Naive B cell (primary cell): ENCODE data around the gene THAP7. TPM values are rescaled to one million over a fixed set of nuclear protein-coding genes. Genes with fewer than 3 reads are reported as not detected.

Experiments
- ATAC-seq, 2 donors: fragments of 150-1000 bp; cut with Tn5 transposase; 2 replicates each; pipeline ENCODE4 v1.10.0; 2021; ENCODE audit warnings: low read depth in 2 of 2, mild to moderate bottlenecking in 2 of 2, moderate library complexity in 2 of 2
- DNase-seq: peaks from one replicate; pipeline ENCODE4 v3.0.0; 2022
- H3K27ac Mint-ChIP-seq, 6 donors: one replicate each; pipeline ENCODE4 v1.8.0; 2020 to 2022; ENCODE audit warnings: mild to moderate bottlenecking in 6 of 6, mixed read lengths in 6 of 6, moderate library complexity in 5 of 6, inconsistent platforms in 2 of 6
- H3K27me3 Mint-ChIP-seq, 3 donors: one replicate each; pipeline ENCODE4 v1.8.0; 2021 to 2022; ENCODE audit warnings: mixed read lengths in 3 of 3, mild to moderate bottlenecking in 1 of 3
- H3K36me3 Mint-ChIP-seq, 2 donors: one replicate each; pipeline ENCODE4 v1.8.0; 2020 to 2022; ENCODE audit warnings: mixed read lengths in 2 of 2, inconsistent platforms in 1 of 2, mild to moderate bottlenecking in 1 of 2
- H3K4me1 Mint-ChIP-seq, 3 donors: one replicate each; pipeline ENCODE4 v1.8.0; 2020 to 2022; ENCODE audit warnings: mixed read lengths in 3 of 3, inconsistent platforms in 1 of 3, mild to moderate bottlenecking in 1 of 3, moderate library complexity in 1 of 3
- H3K4me3 Mint-ChIP-seq, 8 donors: one replicate each; pipeline ENCODE4 v1.8.0; 2020 to 2022; ENCODE audit warnings: mild to moderate bottlenecking in 8 of 8, mixed read lengths in 8 of 8, moderate library complexity in 8 of 8, inconsistent platforms in 2 of 8
- H3K9me3 Mint-ChIP-seq, 7 donors: one replicate each; pipeline ENCODE4 v1.8.0; 2020 to 2022; ENCODE audit warnings: mixed read lengths in 7 of 7, mild to moderate bottlenecking in 5 of 7, inconsistent platforms in 2 of 7, moderate library complexity in 1 of 7
- polyA plus RNA-seq, 6 donors: library from polyadenylated mRNA; unstranded; fragments of 300-500 nt; fragmentation: Illumina TruSeq; gene quantifications; one replicate each; pipeline ENCODE4 v1.2.3, GENCODE V29; 2021; ENCODE audit warnings: low read depth in 6 of 6

THAP7 gene
- polyA plus RNA-seq, 6 donors from 2014 or later = 36.6 to 43.6 (median 40.9) TPM

DNA sequence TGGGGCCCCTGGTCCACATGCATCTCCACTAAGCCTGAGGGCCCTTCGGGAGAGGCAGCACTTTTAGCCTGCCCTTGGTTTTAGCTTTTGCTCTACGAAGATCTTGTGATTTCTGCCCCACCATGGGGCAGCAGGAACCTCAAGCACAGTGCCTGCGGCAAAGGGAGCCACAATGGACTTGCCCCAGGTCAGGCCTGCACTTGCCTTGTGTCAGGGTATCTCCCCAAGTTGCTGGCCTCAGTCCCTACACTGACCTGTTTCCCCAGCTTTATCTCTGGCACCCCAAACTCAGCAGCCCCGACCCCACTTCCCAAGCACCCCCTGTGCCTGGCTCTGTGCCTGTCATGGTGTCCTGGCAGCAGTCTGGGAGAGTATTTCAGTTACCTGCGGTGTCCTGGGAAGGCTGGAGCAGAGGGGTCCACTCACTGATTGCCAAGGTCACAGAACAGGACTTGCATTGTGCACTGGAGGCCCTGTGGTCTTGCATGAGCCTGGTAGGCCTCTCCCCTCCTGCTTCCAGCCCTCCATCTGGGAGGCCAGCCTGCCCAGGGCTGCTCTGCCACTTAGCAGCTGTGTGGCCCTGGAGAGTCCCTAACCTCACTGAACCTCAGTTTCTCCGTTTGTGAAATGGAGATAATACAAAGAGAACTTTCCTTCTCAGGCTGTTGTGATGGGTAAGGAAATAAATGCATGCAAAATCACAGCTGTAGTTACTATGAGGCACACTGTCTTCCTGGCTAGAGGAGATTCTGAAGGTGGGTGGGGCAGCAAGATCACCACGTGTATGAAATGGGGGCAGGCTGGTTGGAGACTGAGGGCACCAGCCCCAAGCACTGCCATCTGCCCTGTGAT, 38.5 kb downstream of the THAP7 start:
- DNase-seq (no peak), ATAC-seq (no peak)
- peaks cover 24 to 47% (median 39%) of the 10 kb centered on the region in 3 donors for H3K4me1 Mint-ChIP-seq
- peaks cover 8 to 26% (median 12%) of the 10 kb centered on the region in 3 donors for H3K27me3 Mint-ChIP-seq
- H3K36me3 Mint-ChIP-seq = no peaks in the 10 kb centered on the region
- H3K4me3 Mint-ChIP-seq = peak overlapping the region in 6 of 8 donors; percentile 15 to 84 (median 50)
- H3K27ac Mint-ChIP-seq = no peak overlapping the region
- no peaks in the 10 kb centered on the region for H3K9me3 Mint-ChIP-seq

DNA sequence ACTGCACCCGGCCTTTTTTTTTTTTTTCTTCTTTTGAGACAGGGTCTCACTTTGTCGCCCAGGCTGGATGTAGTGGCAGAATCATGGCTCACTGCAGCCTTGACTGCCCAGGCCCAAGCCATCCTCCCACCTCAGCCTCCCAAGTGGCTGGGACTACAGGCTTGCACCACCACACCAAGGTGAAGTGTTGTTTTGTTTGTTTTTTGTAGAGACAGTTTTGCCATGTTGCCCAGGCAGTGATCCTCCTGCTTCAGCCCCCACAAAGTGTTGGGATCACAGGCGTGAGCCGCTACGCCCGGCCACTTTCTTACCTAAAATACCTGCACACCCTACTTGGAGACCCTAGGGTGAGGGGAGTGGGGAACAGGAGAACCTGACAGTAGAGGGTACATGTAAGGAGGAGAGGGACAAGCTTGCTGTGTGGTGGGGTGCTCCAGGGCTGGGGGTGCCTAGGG, 39.4 kb downstream of the THAP7 start:
- Mint-ChIP-seq H3K36me3 (no peaks in the 10 kb centered on the region), H3K4me1 (peaks cover 23 to 47% (median 39%) of the 10 kb centered on the region in 3 donors), H3K27ac (no peak overlapping the region), H3K27me3 (peaks cover 8 to 34% (median 21%) of the 10 kb centered on the region in 3 donors), H3K4me3 (no peak overlapping the region), H3K9me3 (peaks cover 0 to 2% (median 0%) of the 10 kb centered on the region in 7 donors)
- DNase-seq (no peak), ATAC-seq (no peak)

DNA sequence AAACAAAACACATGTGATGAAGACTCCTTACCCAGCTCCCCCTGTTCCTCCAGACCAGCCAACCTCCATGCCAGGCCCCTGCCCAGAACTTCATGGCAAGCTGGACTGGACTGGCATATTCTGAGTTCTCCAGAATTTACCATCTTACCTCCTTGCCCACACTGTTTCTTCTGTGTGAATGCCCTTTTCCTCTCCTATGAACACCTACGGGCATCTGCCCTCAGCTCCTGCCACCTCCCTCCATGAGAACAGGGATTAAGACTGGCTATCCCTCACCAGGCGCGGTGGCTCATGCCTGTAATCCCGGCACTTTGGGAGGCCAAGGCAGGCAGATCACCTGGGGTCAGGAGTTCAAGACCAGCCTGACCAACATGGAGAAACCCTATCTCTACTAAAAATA, 41.3 kb downstream of the THAP7 start:
- ATAC-seq = no peak
- Mint-ChIP-seq H3K27me3 (peaks cover 8 to 34% (median 21%) of the 10 kb centered on the region in 3 donors), H3K9me3 (peaks cover 0 to 2% (median 0%) of the 10 kb centered on the region in 7 donors), H3K36me3 (no peaks in the 10 kb centered on the region), H3K27ac (no peak overlapping the region), H3K4me1 (peaks cover 18 to 48% (median 36%) of the 10 kb centered on the region in 3 donors), H3K4me3 (peak overlapping the region in 1 of 8 donors; percentile 66)
- DNase-seq = no peak

DNA sequence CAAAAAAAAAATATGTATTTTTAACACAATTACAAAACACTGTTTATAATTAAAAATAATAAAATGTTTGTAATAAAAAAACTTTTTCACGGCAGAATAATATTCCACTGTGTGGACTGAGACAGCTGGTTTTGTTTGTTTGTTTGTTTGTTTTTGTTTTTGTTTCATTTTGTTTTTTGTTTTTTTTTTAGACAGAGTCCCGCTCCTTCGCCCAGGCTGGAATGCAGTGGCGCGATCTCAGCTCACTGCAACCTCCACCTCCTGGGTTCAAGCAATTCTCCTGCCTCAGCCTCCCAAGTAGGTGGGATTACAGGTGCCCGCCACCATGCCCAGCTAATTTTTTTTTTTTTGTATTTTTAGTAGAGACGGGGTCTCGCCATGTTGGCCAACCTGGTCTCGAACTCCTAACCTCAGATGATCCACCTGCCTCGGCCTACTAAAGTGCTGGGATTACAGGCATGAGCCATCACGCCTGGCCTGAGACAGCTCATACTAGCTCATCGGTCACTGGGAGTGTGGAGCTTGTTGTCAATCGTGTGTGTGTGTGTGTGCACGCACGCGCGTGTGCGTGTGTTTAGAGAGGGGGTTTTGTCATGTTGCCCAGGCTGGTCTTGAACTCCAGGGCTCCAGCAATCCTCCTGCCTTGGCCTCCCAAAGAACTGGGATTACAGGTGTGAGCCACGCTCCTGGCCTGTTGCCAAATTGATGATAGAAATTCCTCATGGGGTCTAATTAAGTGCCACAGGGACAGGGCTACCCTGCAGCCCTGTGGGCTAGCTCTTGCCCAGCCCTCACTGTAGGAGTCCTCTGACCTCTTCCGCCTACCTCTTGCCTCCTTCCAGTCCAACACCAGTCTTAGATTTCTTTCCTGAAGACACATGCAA, 42.1 kb downstream of the THAP7 start:
- Mint-ChIP-seq H3K27ac (peak overlapping the region in 1 of 6 donors; percentile 53), H3K9me3 (peaks cover 0 to 2% (median 0%) of the 10 kb centered on the region in 7 donors), H3K4me1 (peaks cover 15 to 43% (median 35%) of the 10 kb centered on the region in 3 donors), H3K36me3 (no peaks in the 10 kb centered on the region), H3K4me3 (peak overlapping the region in 2 of 8 donors; percentile 19 to 66), H3K27me3 (peaks cover 8 to 34% (median 21%) of the 10 kb centered on the region in 3 donors)
- ATAC-seq = no peak
- no peak for DNase-seq

DNA sequence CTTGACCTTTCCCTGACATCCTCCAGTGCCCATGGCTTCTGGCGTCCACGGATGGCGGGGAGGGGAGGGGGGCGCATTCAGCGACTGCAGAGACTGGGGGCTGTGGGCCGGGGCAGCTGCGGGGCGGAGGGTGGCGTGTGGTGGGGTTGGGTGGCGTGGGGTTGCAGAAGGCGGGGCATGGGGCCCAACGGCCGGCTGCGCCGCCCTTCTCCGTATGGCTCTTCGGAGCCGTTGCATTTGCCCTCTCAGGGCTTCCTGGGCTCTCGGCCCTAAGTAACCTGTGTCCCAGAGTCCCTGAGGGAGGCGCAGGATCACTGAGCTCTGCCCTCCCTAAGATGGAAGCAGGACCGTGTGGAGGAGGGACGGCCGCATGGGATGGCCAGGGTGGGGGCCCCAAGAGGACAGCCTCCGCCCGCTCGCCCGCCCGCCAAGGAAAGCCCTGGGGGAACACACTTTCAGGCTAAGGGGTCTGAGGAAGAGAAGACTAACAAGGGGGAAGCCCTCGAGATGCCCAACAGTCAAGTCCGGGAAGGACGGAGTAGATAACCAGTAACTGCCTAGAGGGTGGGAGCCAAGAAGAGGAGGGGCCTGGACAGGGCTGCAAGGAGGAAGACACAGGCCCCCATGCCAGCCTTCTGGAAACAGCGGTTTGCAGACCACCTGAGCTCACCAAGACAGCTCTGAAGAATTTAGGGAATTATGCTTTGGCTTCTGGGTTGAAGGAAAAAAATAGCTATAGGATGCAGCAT, 44.1 kb downstream of the THAP7 start:
- peak overlapping the region in 1 of 6 donors; percentile 56 for H3K27ac Mint-ChIP-seq
- peaks cover 6 to 30% (median 22%) of the 10 kb centered on the region in 3 donors for H3K4me1 Mint-ChIP-seq
- no peaks in the 10 kb centered on the region for H3K36me3 Mint-ChIP-seq
- no peak for DNase-seq
- ATAC-seq = peak; percentile 41 to 46
- peak overlapping the region; percentile 74 to 93 (median 83) for H3K4me3 Mint-ChIP-seq
- H3K9me3 Mint-ChIP-seq = peaks cover 0 to 2% (median 0%) of the 10 kb centered on the region in 7 donors
- peaks cover 8 to 24% (median 21%) of the 10 kb centered on the region in 3 donors for H3K27me3 Mint-ChIP-seq

DNA sequence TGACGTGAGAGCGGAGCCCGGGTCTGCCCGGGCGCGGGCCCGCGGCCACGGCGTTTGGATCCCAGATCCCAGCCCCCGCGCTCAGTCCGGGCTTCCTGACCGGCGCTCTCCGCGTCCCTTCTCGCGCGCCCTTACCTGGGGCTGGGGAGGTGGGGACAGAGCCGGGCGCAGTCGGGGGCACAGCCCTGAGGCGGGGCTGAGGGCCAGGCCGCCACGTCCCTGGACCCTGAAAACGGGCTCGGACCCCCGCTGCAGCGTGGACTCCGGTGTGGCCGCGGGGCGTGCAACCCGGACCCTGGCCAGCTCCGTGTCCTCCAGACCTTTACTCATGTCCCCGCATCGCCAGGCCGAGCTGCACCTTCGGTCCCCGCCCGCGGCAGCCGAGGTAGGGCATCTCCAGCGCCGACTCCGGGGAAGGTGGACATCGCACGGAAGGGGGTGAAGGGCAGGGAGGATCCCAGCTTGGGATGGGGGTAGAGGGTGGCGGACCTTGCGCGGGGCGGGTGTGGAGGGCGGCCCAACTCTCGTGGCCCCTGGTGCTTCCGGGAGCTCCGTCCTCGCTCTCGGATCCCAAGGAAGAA, 44.7 kb downstream of the THAP7 start:
- Mint-ChIP-seq H3K9me3 (peaks cover 0 to 2% (median 0%) of the 10 kb centered on the region in 7 donors), H3K36me3 (peaks cover 0 to 6% of the 10 kb centered on the region in 2 donors), H3K27ac (peak overlapping the region in 1 of 6 donors; percentile 37), H3K4me1 (peaks cover 6 to 28% (median 27%) of the 10 kb centered on the region in 3 donors), H3K27me3 (peaks cover 8 to 22% (median 21%) of the 10 kb centered on the region in 3 donors), H3K4me3 (peak overlapping the region; percentile 74 to 93 (median 84))
- ATAC-seq = peak; percentile 15 to 31
- DNase-seq = no peak

DNA sequence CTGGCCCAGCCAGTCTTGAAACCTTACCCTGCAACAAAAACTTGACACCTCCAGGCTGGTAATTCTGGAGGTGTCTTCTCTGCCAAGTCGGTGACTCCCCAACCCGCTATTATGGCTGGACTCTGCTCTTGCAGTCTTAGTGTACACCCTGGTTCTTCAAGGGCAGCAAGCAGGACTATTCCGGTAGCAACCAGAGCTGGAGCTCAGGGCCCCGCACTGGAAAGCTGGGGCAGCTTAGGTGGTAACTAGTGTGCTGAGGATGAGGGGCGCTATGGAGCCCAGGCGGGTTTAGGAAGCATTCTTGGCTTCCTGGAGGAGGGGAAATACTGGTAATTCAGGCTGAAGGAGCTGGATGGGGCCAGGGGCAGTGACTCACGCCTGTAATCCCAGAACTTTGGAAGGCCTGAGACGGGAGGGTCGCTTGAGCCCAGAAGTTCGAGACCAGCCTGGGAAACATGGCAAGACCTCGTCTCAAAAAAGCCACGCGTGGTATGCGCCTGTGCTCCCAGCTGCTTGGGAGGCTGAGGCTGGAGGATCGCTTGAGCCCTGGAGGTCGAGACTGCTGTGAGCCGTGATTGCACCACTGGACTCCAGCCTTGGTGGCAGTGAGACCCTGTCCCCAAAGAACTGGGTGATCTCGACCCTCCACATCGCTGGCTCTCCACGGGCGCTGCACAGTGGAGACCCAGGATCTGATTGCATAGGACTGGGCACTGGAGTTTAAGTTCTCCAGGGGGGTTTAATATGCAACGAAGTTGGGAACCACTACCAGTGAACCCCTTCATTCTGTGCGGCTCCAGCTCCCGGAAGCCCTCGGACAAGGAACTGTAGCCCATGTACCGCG, 45.4 kb downstream of the THAP7 start:
- ATAC-seq (no peak), DNase-seq (no peak)
- Mint-ChIP-seq H3K4me3 (peak overlapping the region; percentile 74 to 87 (median 80)), H3K4me1 (peaks cover 6 to 22% (median 21%) of the 10 kb centered on the region in 3 donors), H3K27ac (peak overlapping the region in 1 of 6 donors; percentile 37), H3K9me3 (peaks cover 0 to 2% (median 0%) of the 10 kb centered on the region in 7 donors), H3K36me3 (peaks cover 0 to 6% of the 10 kb centered on the region in 2 donors), H3K27me3 (peaks cover 4 to 22% (median 21%) of the 10 kb centered on the region in 3 donors)

DNA sequence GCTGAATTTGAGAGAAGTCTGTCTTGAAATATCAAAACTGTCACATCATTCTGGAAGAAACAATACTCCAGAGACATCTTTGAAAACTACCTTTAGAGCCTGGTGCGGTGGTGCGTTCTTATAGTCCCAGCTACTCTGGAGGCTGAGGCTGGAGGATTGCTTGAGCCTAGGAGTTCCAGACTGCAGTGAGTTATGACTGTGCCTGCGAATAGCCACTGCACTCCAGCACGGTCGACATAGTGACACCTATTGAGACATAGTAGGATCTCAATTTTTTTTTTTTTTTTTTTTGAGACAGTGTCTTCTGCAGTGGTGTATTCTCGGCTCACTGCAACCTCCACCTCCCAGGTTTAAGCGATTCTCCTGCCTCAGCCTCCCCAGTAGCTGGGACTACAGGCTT, 46.4 kb downstream of the THAP7 start:
- ATAC-seq = no peak
- H3K27ac Mint-ChIP-seq = peak overlapping the region in 1 of 6 donors; percentile 54
- peaks cover 2 to 19% (median 16%) of the 10 kb centered on the region in 3 donors for H3K27me3 Mint-ChIP-seq
- H3K4me1 Mint-ChIP-seq = peaks cover 6 to 22% (median 21%) of the 10 kb centered on the region in 3 donors
- peaks cover 0 to 6% of the 10 kb centered on the region in 2 donors for H3K36me3 Mint-ChIP-seq
- peak overlapping the region in 2 of 8 donors; percentile 20 to 52 for H3K4me3 Mint-ChIP-seq
- peaks cover 0 to 2% (median 0%) of the 10 kb centered on the region in 7 donors for H3K9me3 Mint-ChIP-seq
- DNase-seq = no peak

DNA sequence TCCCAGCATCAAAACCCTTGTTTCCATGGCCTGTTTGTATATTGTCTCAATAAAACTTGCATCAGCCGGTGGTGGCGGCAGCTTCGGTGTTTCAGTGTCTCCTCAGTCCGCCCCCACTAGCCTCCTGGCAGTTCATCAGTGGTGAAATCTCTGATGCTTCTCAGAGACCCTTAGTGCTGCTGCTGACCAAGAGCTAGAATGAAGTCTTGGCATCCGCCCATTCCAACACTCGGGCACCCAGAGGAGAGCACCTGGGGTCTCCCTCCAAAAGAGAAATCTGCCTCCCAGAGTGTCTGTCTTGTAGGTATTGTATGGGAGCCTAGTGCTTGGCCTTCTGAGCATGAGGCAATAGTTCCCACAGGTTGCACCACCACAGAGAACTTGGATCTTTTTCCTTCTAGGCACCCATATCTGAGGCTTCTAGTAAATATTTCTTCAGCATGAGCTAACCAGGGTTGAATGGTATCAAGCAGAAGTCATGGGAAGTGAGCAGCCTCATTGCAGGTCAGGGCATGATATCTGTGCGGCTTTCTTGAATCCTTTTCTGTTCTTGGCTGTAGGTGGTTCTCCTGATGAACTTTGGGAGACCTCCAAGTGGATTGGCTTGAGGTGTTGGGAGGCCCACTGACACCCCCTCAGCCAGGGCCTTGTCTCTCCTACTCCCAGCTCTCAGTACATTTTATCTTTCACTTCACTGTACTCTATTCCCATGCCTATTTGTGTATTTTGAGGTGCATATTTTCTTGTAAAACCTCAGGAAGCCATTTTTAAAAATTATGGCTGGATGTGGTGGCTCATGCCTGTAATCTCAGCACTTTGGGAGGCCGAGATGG, 48.0 kb downstream of the THAP7 start:
- no peak overlapping the region for H3K4me3 Mint-ChIP-seq
- H3K4me1 Mint-ChIP-seq = peaks cover 6 to 22% (median 21%) of the 10 kb centered on the region in 3 donors
- H3K27me3 Mint-ChIP-seq = peaks cover 0 to 12% (median 9%) of the 10 kb centered on the region in 3 donors
- H3K27ac Mint-ChIP-seq = peak overlapping the region in 2 of 6 donors; percentile 9 to 38
- ATAC-seq = no peak
- H3K9me3 Mint-ChIP-seq = peaks cover 0 to 2% (median 0%) of the 10 kb centered on the region in 7 donors
- H3K36me3 Mint-ChIP-seq = peaks cover 5 to 14% of the 10 kb centered on the region in 2 donors
- DNase-seq = no peak

DNA sequence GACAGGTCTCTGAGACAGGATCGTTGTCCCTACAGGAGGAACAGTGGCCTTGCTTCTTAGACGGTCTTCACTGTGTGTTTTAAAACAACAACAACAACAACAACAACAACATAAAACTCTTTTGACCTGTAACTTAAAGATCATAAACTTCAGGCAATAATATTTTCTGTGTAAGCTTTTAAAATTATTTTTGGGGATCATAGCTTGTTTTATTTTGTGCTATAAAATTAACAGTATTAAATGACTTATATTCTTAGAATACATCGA, 48.6 kb downstream of the THAP7 start:
- DNase-seq (no peak), ATAC-seq (no peak)
- Mint-ChIP-seq H3K36me3 (peaks cover 5 to 14% of the 10 kb centered on the region in 2 donors), H3K27me3 (peaks cover 0 to 7% (median 7%) of the 10 kb centered on the region in 3 donors), H3K4me1 (peaks cover 5 to 19% (median 17%) of the 10 kb centered on the region in 3 donors), H3K4me3 (no peak overlapping the region), H3K9me3 (peaks cover 0 to 2% (median 0%) of the 10 kb centered on the region in 7 donors), H3K27ac (no peak overlapping the region)
